ENCODE data around the gene SPACA9. TPM values are rescaled to one million over a fixed set of nuclear protein-coding genes. Genes with fewer than 3 reads are reported as not detected.

SPACA9 gene
- total RNA-seq, 2 donors from 2014 or later = 0.71 to 1.0 TPM

GRCh38 chr9:132919614-132920268 is 41.0 kb downstream of the SPACA9 start:
- no peak for ATAC-seq
- Mint-ChIP-seq H3K9me3 (no peaks in the 10 kb centered on the region), H3K36me3 (peaks cover 48% of the 10 kb centered on the region), H3K4me3 (no peak overlapping the region), H3K27ac (no peak overlapping the region), H3K4me1 (ENCODE audit: low read depth in 2 of 2) (no peaks in the 10 kb centered on the region), H3K27me3 (no peaks in the 10 kb centered on the region)
- no peak for DNase-seq (ENCODE audit: low spot score)

GRCh38 chr9:132923346-132923902 is 44.7 kb downstream of the SPACA9 start:
- no peak for ATAC-seq
- no peaks in the 10 kb centered on the region for H3K27me3 Mint-ChIP-seq
- DNase-seq (ENCODE audit: low spot score) = no peak
- H3K36me3 Mint-ChIP-seq = peaks cover 50% of the 10 kb centered on the region
- H3K4me1 Mint-ChIP-seq (ENCODE audit: low read depth in 2 of 2) = peaks cover 0 to 4% of the 10 kb centered on the region in 2 donors
- H3K27ac Mint-ChIP-seq = no peak overlapping the region
- no peak overlapping the region for H3K4me3 Mint-ChIP-seq
- no peaks in the 10 kb centered on the region for H3K9me3 Mint-ChIP-seq

- Mint-ChIP-seq H3K27ac (no peak overlapping the region), H3K27me3 (no peaks in the 10 kb centered on the region), H3K4me1 (ENCODE audit: low read depth in 2 of 2) (peaks cover 0 to 6% of the 10 kb centered on the region in 2 donors), H3K4me3 (no peak overlapping the region), H3K36me3 (peaks cover 24% of the 10 kb centered on the region), H3K9me3 (no peaks in the 10 kb centered on the region)
- ATAC-seq = no peak
- DNase-seq (ENCODE audit: low spot score) = no peak
Observed at GRCh38 chr9:132927704-132928103, 49.0 kb downstream of the SPACA9 start.

- Mint-ChIP-seq H3K4me3 (no peak overlapping the region), H3K9me3 (no peaks in the 10 kb centered on the region), H3K27me3 (no peaks in the 10 kb centered on the region), H3K36me3 (peaks cover 7% of the 10 kb centered on the region), H3K27ac (no peak overlapping the region), H3K4me1 (ENCODE audit: low read depth in 2 of 2) (peaks cover 4 to 7% of the 10 kb centered on the region in 2 donors)
- ATAC-seq = no peak
- no peak for DNase-seq (ENCODE audit: low spot score)
Observed at GRCh38 chr9:132931178-132931735, 52.6 kb downstream of the SPACA9 start.

- ATAC-seq = no peak
- DNase-seq (ENCODE audit: low spot score) = no peak
- no peaks in the 10 kb centered on the region for H3K9me3 Mint-ChIP-seq
- no peaks in the 10 kb centered on the region for H3K36me3 Mint-ChIP-seq
- H3K27me3 Mint-ChIP-seq = no peaks in the 10 kb centered on the region
- H3K4me1 Mint-ChIP-seq (ENCODE audit: low read depth in 2 of 2) = peaks cover 3 to 4% of the 10 kb centered on the region in 2 donors
- no peak overlapping the region for H3K4me3 Mint-ChIP-seq
- H3K27ac Mint-ChIP-seq = no peak overlapping the region
Observed at GRCh38 chr9:132935026-132935425, 56.3 kb downstream of the SPACA9 start.

GRCh38 chr9:132937463-132937901 is 58.8 kb downstream of the SPACA9 start:
- H3K27me3 Mint-ChIP-seq = no peaks in the 10 kb centered on the region
- H3K27ac Mint-ChIP-seq = no peak overlapping the region
- no peaks in the 10 kb centered on the region for H3K36me3 Mint-ChIP-seq
- H3K9me3 Mint-ChIP-seq = no peaks in the 10 kb centered on the region
- no peak overlapping the region for H3K4me3 Mint-ChIP-seq
- H3K4me1 Mint-ChIP-seq (ENCODE audit: low read depth in 2 of 2) = peaks cover 3 to 4% of the 10 kb centered on the region in 2 donors
- DNase-seq (ENCODE audit: low spot score) (no peak), ATAC-seq (no peak)

- no peak for ATAC-seq
- H3K9me3 Mint-ChIP-seq = no peaks in the 10 kb centered on the region
- DNase-seq (ENCODE audit: low spot score) = no peak
- H3K4me3 Mint-ChIP-seq = no peak overlapping the region
- no peaks in the 10 kb centered on the region for H3K27me3 Mint-ChIP-seq
- H3K36me3 Mint-ChIP-seq = no peaks in the 10 kb centered on the region
- H3K27ac Mint-ChIP-seq = no peak overlapping the region
- peaks cover 9 to 14% of the 10 kb centered on the region in 2 donors for H3K4me1 Mint-ChIP-seq (ENCODE audit: low read depth in 2 of 2)
Observed at GRCh38 chr9:132939169-132939568, 60.5 kb downstream of the SPACA9 start.

Other genes starting within 250 kb of the SPACA9 start
- 10 to 100 TPM; 17.6 to 31.0 TPM for gene DDX31, start 208.9 kb upstream of the SPACA9 start, total RNA-seq
- gene GTF3C4, start 208.4 kb upstream of the SPACA9 start, total RNA-seq = 10 to 100 TPM; 14.4 to 18.8 TPM
- not detected for gene AK8, start 614 bp upstream of the SPACA9 start, total RNA-seq
- 10 to 100 TPM; 37.8 to 45.7 TPM for gene TSC1, start 65.7 kb downstream of the SPACA9 start, total RNA-seq
- gene GFI1B, start 99.8 kb downstream of the SPACA9 start, total RNA-seq = under 1 TPM in 1 of 2 donors, not detected in 1; 0.45 TPM
- gene GTF3C5, start 152.1 kb downstream of the SPACA9 start, total RNA-seq = 10 to 100 TPM; 69.2 to 81.4 TPM
- gene CEL, start 183.1 kb downstream of the SPACA9 start, total RNA-seq = 1 to 10 TPM in 1 of 2 donors, under 1 TPM in 1; 0.95 to 2.1 TPM
- gene RALGDS, start 242.3 kb downstream of the SPACA9 start, total RNA-seq = 100 to 1,000 TPM; 138 to 159 TPM

All from natural killer cell treated with Interleukin-12 subunit alpha and Interleukin-12 subunit beta and Interleukin-15 and Interleukin-18, amount 100 ng/mL, for 72 hours (primary cell).